GM19043 (cell line): ENCODE measurements around the gene CTBP1.
"Not testable (repeated sequence)": the region's sequence is repeated elsewhere in the genome, so short reads cannot be mapped to it uniquely, and the experiment has no call there.

Experiments
- ATAC-seq: cut with Tn5 transposase; IDR thresholded peaks from one replicate; pipeline ENCODE4 v1.9.1; 2021; ENCODE audit warnings: low read depth; ENCODE audit not compliant: unreplicated experiment

The CTBP1 gene

DNA sequence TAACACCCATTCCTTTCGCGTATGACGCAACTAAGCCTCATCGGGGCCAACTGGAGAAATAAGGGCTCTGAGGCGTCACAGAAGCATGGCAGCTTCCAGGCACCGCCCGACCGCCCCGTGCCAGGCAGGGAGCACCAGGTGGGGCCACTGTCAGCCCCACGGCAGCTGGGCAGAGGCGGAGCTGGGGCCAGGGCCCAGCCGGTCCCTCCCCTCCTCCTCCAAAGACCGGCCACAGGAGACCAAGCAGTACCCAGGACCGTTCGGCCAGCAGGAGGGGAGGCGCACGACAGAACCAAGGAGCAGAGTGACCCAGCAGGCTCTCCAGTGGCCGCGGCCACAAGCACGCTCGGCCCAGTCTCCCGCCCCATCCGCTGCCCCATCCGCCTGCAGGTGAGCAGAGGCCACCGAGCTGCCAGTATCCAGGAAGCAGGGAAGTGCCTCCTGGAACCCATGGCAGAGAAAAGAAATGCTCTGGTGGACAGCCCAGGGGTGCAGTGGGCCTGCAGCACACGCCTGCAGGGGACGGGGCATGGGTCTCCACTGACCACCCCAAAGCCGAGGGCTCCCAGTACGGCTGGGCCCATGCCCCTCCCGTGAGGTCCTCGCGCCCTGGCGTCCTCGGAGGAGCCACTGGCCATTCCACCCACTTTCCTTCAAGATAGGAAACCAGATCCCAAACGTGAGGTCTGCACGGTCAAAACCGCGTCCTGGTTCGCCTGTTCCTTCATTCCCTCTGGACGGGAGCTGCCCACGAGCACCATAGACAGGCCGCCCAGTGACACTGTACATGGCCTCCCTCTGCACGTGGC, 9.6 kb downstream of the CTBP1 start:
- no peak for ATAC-seq

GRCh38 chr4:1238676-1239000, 10.3 kb downstream of the CTBP1 start:
- no peak for ATAC-seq

GRCh38 chr4:1237981-1238675, 10.8 kb downstream of the CTBP1 start:
- ATAC-seq, result no peak

GRCh38 chr4:1237261-1237660, 11.7 kb downstream of the CTBP1 start:
- ATAC-seq, result not testable (repeated sequence)

- not testable (repeated sequence) for ATAC-seq
Measured at GRCh38 chr4:1236836-1237235, 12.1 kb downstream of the CTBP1 start.

- no peak for ATAC-seq
Measured at GRCh38 chr4:1236103-1236641, 12.8 kb downstream of the CTBP1 start.

- ATAC-seq, result no peak
Measured at GRCh38 chr4:1235381-1236102, 13.4 kb downstream of the CTBP1 start.

- no peak for ATAC-seq
Measured at GRCh38 chr4:1234811-1235292, 14.1 kb downstream of the CTBP1 start.

- no peak for ATAC-seq
Measured at GRCh38 chr4:1234309-1234695, 14.6 kb downstream of the CTBP1 start.

DNA sequence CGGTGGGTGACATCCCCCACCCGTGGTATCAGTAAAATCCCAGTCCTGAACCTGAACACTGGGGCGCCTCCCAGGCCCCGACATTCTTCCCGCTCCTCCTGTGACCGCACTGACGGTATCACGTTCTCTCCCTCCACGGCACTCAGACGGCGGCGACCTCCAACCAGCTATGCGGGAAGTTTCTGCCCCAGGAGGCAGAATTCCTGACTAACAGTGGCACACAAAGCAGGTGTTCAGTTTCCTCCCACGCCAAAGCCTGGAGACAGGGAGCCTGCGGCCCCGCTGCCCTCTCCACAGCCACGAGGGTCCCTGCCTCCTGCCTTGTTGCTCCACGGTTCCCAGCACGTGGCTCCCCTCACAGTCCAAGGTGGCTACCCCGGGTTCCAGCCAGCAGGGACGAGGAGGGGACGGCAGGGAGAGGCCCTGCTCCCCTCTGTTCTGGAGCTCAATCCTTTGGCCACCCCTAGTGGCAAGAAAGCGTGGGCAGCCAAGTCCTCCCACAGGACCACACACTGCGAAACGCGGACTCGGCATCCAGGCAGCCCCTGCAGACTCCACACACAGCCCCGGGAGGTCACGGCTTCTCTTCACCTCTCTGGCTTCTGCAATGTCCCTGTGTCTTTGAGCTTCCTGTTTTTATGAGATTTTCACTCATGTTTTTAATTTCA, 15.2 kb downstream of the CTBP1 start:
- ATAC-seq, result no peak

GRCh38 chr4:1232661-1233621, 16.0 kb downstream of the CTBP1 start:
- no peak for ATAC-seq

DNA sequence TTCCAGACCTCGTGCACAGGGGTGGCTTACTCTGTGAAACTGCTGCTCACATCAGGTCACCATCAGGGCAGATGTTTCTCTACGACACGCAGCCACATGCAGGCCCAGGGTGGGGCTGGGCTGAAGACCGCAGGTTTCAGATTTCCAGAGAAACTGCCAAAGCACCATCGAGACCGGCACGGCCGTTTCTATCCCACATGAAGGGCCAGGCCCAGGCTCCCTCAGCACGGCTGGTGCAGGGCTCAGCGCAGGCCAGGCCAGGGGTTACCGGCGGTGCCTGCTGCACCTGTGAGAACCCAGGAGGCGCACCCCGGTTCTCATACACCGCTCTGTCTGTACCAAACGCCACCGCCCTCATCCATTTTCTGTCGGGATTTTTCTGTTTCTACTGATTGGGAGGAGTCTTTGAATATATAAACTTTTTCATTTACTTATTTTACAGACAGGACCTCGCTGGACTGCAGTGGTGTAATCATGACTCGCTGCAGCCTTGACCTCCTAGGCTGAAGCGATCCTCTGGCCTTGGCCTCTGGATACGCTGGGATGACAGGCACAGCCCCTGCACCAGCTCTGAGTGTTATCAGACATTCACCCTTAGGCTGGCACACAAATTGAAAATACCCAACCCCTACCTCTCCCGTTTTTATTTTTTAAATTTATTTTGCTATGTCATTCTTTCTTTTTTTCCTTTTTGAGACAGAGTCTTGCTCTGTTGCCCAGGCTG, 17.1 kb downstream of the CTBP1 start:
- no peak for ATAC-seq

DNA sequence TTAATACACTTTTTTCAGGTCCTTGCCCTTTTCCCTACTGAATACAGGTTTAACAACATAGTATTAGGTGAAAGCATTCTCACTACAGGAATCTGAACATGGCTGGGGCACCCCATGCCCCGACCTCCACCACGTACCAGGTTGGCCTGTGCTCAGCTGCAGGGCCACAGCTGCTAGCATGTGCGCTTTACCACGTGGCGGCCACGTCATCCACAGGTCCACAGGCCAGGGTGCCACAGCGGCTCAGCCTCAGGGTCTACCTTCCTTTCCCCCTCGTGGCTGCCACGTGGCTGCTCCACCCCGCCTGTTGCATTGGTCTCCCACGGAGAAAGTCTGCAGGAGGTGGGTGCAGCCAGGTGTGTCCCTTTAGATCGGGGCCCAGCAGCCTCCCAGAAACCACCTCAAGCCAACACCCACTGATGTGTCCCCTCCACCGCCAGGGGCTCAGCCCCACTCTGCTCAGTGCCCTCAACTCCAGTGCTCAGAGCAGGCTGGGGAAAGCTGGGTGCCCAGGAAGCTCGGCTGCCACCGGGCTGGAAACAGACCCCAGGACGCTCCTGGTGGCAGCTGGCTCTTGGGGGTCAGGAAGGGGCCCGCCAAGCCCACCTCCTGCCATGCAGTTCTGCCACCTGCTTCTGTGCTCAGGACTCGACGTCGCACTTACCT, 17.8 kb downstream of the CTBP1 start:
- ATAC-seq, result no peak

DNA sequence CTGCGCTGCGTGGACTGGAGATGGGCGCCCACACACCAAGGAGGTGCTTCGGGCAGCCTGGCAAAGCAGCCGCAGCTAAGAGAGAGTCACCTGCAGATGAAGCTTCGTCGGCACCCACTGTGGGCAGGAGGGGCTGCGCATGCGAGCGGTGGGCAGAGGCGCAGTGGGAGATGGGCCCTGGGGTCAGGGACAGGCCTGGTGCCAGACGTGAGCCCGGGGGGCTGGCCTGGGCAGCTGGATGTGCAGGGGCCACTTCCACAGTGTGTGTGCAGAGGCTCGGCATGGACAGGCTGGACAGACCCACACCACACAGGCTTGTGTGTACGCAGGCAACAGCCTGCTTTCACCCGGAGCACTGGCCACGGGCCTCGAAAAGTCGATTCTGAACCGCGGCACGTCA, 18.6 kb downstream of the CTBP1 start:
- no peak for ATAC-seq

- ATAC-seq, result no peak
Measured at GRCh38 chr4:1229117-1229849, 19.6 kb downstream of the CTBP1 start.

DNA sequence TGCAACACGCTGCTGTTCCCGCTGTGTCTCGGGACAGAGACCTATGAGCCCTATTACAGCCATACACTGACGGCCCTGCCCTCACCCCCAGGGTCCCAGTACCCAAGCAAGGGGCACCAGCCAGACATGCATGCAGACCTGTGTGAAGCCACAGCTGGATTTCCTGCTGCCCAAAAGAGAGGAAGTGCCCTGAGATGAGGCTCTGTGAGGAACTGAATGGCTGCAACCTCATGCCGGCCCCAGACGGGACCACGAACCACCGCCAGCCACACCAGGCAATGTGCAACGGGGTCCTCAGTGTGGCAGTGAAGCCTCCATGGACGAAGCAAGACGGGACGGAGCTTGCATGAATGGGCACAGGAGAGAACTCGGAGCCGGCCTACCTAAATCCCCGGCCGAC, 21.1 kb downstream of the CTBP1 start:
- no peak for ATAC-seq

GRCh38 chr4:1226598-1226997, 22.3 kb downstream of the CTBP1 start:
- ATAC-seq, result no peak

GRCh38 chr4:1226144-1226481, 22.8 kb downstream of the CTBP1 start:
- ATAC-seq, result no peak
